Adrenal gland (tissue), 12 donors: ENCODE results near the gene GLDC. TPM values are rescaled to one million over a fixed set of nuclear protein-coding genes. Genes with fewer than 3 reads are reported as not detected.
A peak's percentile ranks its signal among the peaks of the same experiment; 100 is the strongest.

Source experiments
- DNase-seq, 7 donors: peaks; one replicate each; pipeline ENCODE4 v3.0.0-alpha.2; 2019 to 2020
- H3K27ac ChIP-seq, 5 donors: fragments of 200-600 bp; sonication (generic) in 4 of 5; 1 replicate in 3 of 5; 2 replicates in 2 of 5; pipeline versions ENCODE4 v1.5.1 to v1.8.0; 2016 to 2020; ENCODE audit warnings: mild to moderate bottlenecking in 1 of 5
- H3K27me3 ChIP-seq: fragments of 200-600 bp; 2 replicates; pipeline ENCODE4 v1.8.0; 2021
- H3K36me3 ChIP-seq, 2 donors: fragments of 200-600 bp; replicated peaks in 1 of 2; 1 replicate in 1 of 2; 2 replicates in 1 of 2; pipeline versions ENCODE4 v1.5.1 to v1.8.0; 2018 to 2022
- H3K4me1 ChIP-seq, 2 donors: fragments of 200-600 bp; replicated peaks in 1 of 2; 1 replicate in 1 of 2; 2 replicates in 1 of 2; pipeline versions ENCODE4 v1.5.1 to v1.8.0; 2018 to 2021
- H3K4me3 ChIP-seq, 4 donors: fragments of 200-600 bp; sonication (generic) in 3 of 4; one replicate each; pipeline ENCODE4 v1.5.1; 2016 to 2018
- H3K9me3 ChIP-seq, 3 donors: fragments of 200-600 bp; sonication (generic) in 1 of 3; replicated peaks in 1 of 3; 1 replicate in 2 of 3; 2 replicates in 1 of 3; pipeline versions ENCODE4 v1.5.1 to v1.8.0; 2016 to 2021
- CTCF ChIP-seq, 6 experiments: fragments of 450-650 bp in 4 of 6; fragments of 200-600 bp in 2 of 6; sonication (generic) in 1 of 6; IDR thresholded peaks; 1 replicate in 5 of 6; 2 replicates in 1 of 6; pipeline versions ENCODE4 v1.5.1 to v1.8.0; 2016 to 2021; ENCODE audit warnings: antibody characterized with exemption in 6 of 6, mild to moderate bottlenecking in 2 of 6, moderate library complexity in 1 of 6
- POLR2A ChIP-seq, 2 donors: fragments of 450-650 bp; IDR thresholded peaks; one replicate each; pipeline ENCODE4 v1.6.1; 2017; ENCODE audit warnings: antibody characterized with exemption in 2 of 2, mild to moderate bottlenecking in 2 of 2, moderate library complexity in 1 of 2
- WGBS, 4 donors: extraction: QIAGEN DNeasy Blood & Tissue Kit in 2 of 4; methylation state at CpG; one replicate each; pipeline versions ENCODE4 v1.1.5 to v1.1.7; 2013 to 2017; 5-methylcytosine and 5-hydroxymethylcytosine counted together
- intact Hi-C, 2 donors: fragments of 100-400 bp; cut with DNase I; formaldehyde crosslinking; loops; one replicate each; pipeline versions ENCODE4 v1.14.1 to v1.15.0; 2022 to 2023
- polyA plus RNA-seq, 3 donors: library from polyadenylated mRNA; stranded (reverse); fragments of 200-250 nt in 2 of 3; fragments of 350-450 nt in 1 of 3; fragmentation: Illumina TruSeq in 1 of 3; extraction: RNeasy Lipid Tissue Mini Kit (QIAGEN cat#74804) in 1 of 3; gene quantifications; one replicate each; pipeline ENCODE4 v1.2.3, GENCODE V29; 2013 to 2014
- total RNA-seq, 9 donors: library from RNA; depleted of rRNA in 4 of 9; stranded (reverse); fragments of >200 nt in 4 of 9; fragments of 120-200 nt in 1 of 9; fragmentation: NEBNext Ultra II Directional in 1 of 9; extraction: Animal tissue kit (Norgen Biotek cat#: 25700) in 1 of 9; gene quantifications; one replicate each; pipeline versions ENCODE4 v1.1.0 to v1.2.4, GENCODE V29; 2013 to 2023
- donor health status: healthy with polysubstance abuse.
- donor health status: Bipolar disorder and iron deficiency.
- donor health status: DM: yes; HTN: yes; CAD: no.
- donor health status: DM: no; HTN: no; CAD: no.
- donor health status: DM: no; HTN: no; CAD: no.
- donor health status: DM: yes; HTN: yes; CAD: no.

GLDC gene
- total and polyA plus RNA-seq, 12 donors, result 0.14 to 1.3 (median 0.36) TPM; not detected in 2

DNA sequence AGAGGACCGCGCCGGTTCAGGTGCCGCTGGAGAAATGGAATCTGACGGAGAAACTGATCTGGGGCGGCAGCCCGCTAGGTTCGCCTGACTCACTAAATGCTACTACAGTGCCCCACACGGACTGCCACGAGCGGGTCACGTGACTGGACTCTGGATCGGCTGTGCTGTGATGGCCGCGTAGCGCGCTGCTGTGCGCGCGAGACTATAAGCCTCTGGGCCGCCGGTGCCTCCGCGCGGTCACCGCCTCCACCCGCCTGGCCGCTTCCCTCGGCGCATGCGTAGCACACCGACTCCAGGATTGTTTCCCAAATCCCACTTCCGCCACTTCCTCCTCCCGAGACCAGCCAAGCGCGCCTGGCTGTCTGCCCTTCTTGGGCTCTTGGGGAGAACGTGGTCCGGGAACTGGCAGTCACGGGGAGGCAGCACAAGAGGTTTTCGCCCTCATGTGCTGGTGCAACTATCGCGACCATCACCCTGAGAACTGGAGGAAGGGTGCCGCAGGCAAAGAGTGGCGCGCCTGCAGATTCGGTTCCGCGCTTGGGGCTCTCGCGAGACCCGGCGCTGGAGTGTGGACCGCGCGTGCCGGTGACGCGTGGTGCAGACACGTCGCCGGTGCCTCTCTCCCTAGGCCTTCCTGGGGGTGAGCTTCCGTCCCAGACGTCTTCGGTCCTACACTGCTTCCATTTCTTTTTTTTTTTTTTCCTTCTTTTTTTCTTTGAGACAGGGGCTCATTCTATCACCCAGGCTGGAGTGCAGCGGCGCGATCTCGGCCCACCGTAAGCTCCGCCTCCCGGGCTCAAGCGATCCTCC lies 35.8 kb upstream of the GLDC start:
- no peak for TF ChIP-seq CTCF (IDR thresholded peaks at IDR 0.05)
- TF ChIP-seq POLR2A (IDR thresholded peaks at IDR 0.05), result peak; percentile 64 to 91
- intact Hi-C loops, result no loop called here
- DNase-seq, result peak; percentile 96 to 99 (median 98)
- Histone ChIP-seq H3K9me3 (no peaks in the 10 kb centered on the region), H3K27me3 (no peaks in the 10 kb centered on the region), H3K4me3 (peak overlapping the region; percentile 49 to 83 (median 61)), H3K4me1 (peaks cover 9 to 16% of the 10 kb centered on the region in 2 donors), H3K36me3 (no peaks in the 10 kb centered on the region), H3K27ac (peak overlapping the region; percentile 96 to 99 (median 99))
- 0 to 1% (median 0%) methylated on average over 17 to 72 of the region's 72 CpGs for WGBS, 4 donors

GRCh38 chr9:6680797-6681146 lies 35.2 kb upstream of the GLDC start:
- H3K27me3 ChIP-seq, result no peaks in the 10 kb centered on the region
- no peaks in the 10 kb centered on the region for H3K36me3 ChIP-seq
- TF ChIP-seq POLR2A (IDR thresholded peaks at IDR 0.05) (no peak), CTCF (IDR thresholded peaks at IDR 0.05) (no peak)
- intact Hi-C loops, result no loop called here
- peak; percentile 68 to 86 (median 82) for DNase-seq
- H3K4me3 ChIP-seq, result peak overlapping the region in 3 of 4 donors; percentile 50 to 83 (median 72)
- peak overlapping the region; percentile 96 to 99 (median 99) for H3K27ac ChIP-seq
- 0 to 1% (median 0%) methylated on average over 9 to 26 of the region's 26 CpGs for WGBS, 4 donors
- no peaks in the 10 kb centered on the region for H3K9me3 ChIP-seq
- peaks cover 9 to 12% of the 10 kb centered on the region in 2 donors for H3K4me1 ChIP-seq

DNA sequence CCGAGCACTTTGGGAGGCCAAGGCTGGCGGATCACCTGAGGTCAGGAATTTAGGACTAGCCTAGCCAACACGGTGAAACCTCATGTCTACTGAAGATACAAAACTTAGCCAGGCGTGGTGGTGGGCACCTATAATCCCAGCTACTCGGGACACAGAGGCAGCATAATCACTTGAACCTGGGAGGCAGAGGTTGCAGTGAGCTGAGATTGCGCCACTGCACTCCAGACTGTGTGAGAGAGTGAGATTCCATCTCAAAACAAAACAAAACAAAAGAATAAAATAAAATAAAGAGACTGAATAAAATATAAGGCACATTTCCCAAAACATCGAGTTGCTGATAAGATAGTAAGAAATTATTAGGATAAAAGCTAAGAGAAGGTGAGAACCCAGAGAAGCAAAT lies 32.3 kb upstream of the GLDC start:
- TF ChIP-seq POLR2A (IDR thresholded peaks at IDR 0.05), result no peak
- Histone ChIP-seq H3K4me1 (peaks cover 9 to 12% of the 10 kb centered on the region in 2 donors), H3K27me3 (no peaks in the 10 kb centered on the region), H3K4me3 (no peak overlapping the region), H3K9me3 (no peaks in the 10 kb centered on the region), H3K36me3 (no peaks in the 10 kb centered on the region), H3K27ac (no peak overlapping the region)
- DNase-seq, result no peak
- intact Hi-C loops, result loop anchor here in 1 of 2 donors (10.0 kb wide), 2 partner anchors 93 to 323 kb away; no protein-coding TSS in a partner anchor
- 78 to 87% (median 81%) methylated on average over 7 of the region's 7 CpGs for WGBS, 4 donors

DNA sequence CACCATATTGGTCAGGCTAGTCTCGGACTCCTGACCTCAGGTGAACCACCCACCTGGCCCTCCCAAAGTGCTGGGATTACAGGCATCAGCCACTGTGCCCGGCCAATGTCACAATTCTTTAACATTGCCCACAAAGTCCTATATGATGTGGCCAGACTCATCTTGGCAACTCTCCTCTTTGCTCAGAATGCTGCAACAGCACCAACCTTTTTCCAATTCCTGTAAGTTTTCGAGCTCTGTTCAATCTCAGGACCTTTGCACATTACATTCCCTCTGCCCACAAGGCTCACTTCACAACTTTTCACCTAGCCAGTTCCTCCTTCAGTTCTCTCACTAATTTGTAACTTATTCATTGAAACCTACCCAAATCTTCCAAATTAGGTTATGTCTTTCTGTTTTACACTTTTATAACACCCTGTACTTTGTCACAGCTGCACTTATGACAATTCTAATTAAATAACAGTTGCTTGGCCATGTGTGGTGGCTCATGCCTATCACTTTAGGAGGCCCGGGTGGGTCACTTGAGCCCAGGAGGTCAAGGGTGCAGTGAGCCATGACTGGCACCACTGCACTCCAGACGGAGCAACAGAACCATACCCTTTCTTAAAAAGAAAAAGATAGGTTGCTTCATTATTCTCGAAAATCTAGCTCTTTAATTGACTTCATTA lies 30.9 kb upstream of the GLDC start:
- no peaks in the 10 kb centered on the region for H3K36me3 ChIP-seq
- H3K4me1 ChIP-seq, result peaks cover 4% of the 10 kb centered on the region in 2 donors
- DNase-seq, result no peak
- intact Hi-C loops, result loop anchor here in 1 of 2 donors (10.0 kb wide), 2 partner anchors 92 to 322 kb away; no protein-coding TSS in a partner anchor
- WGBS, 4 donors, result 71 to 84% (median 74%) methylated on average over 6 of the region's 6 CpGs
- H3K27ac ChIP-seq, result no peak overlapping the region
- no peaks in the 10 kb centered on the region for H3K27me3 ChIP-seq
- TF ChIP-seq POLR2A (IDR thresholded peaks at IDR 0.05) (no peak), CTCF (IDR thresholded peaks at IDR 0.05) (no peak)
- no peak overlapping the region for H3K4me3 ChIP-seq
- H3K9me3 ChIP-seq, result no peaks in the 10 kb centered on the region
